Measurements from ENCODE around the gene MACROD2.

MACROD2 gene

DNA sequence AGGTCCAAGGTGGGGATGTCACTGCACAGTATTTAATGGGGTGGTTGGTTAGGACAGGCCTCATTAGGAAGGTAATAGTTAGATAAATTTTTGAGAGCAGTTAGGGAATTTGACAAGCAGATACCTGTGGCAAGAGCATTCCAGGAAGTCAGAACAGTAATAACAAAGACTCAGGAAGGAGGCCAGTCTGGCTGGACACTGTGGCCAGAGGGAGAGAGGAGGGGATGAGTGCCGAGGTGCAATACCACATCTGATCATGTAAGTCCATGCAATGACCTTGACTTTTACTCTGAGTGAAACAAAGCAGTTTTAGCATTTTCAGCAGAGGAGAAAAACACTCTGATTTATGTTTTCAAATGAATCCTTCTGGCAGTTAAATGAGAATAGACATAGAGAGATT lies 1332.8 kb downstream of the MACROD2 start:
- H3K4me3 ChIP-seq (ENCODE audit: low read depth in 1 of 2, low read length in 1 of 2) = no peak overlapping the region
- H3K27me3 ChIP-seq = no peaks in the 10 kb centered on the region
- H3K36me3 ChIP-seq = no peaks in the 10 kb centered on the region
- H3K9me3 ChIP-seq = no peaks in the 10 kb centered on the region
- no peak overlapping the region for H3K27ac ChIP-seq
- no peak for TF ChIP-seq CTCF (IDR thresholded peaks at IDR 0.05)
- H3K4me1 ChIP-seq (ENCODE audit: control insufficient read depth in 1 of 2, insufficient read depth in 1 of 2, low read depth in 1 of 2, low read length in 1 of 2) = no peaks in the 10 kb centered on the region

DNA sequence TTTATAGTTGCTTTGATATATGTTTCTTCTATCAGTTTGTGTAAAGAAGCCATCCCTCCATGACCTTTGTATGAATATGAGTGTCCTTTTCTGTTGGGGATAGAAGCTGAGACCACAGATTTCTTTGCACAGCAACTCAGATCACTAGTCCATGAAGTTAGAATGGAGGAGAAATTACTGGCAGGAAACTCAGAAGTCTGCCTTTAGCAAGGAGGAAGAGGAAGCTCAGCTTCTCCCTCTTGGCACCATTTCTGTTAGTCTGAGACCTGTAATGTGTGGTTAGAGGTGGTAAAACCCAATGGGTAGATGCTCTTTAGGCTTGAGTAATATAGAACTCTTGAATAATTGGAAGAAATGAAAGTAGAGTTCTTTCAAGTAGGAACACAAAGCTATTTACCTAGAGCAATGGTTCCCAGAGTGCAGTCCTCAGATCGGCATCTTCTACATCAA lies 1337.4 kb downstream of the MACROD2 start:
- no peak overlapping the region for H3K4me3 ChIP-seq (ENCODE audit: low read depth in 1 of 2, low read length in 1 of 2)
- no peaks in the 10 kb centered on the region for H3K36me3 ChIP-seq
- H3K4me1 ChIP-seq (ENCODE audit: control insufficient read depth in 1 of 2, insufficient read depth in 1 of 2, low read depth in 1 of 2, low read length in 1 of 2) = no peaks in the 10 kb centered on the region
- TF ChIP-seq CTCF (IDR thresholded peaks at IDR 0.05) = no peak
- no peaks in the 10 kb centered on the region for H3K9me3 ChIP-seq
- no peaks in the 10 kb centered on the region for H3K27me3 ChIP-seq
- no peak overlapping the region for H3K27ac ChIP-seq

GRCh38 chr20:15333170-15333569 lies 1337.9 kb downstream of the MACROD2 start:
- Histone ChIP-seq H3K9me3 (no peaks in the 10 kb centered on the region), H3K36me3 (no peaks in the 10 kb centered on the region), H3K27me3 (no peaks in the 10 kb centered on the region), H3K4me1 (ENCODE audit: control insufficient read depth in 1 of 2, insufficient read depth in 1 of 2, low read depth in 1 of 2, low read length in 1 of 2) (no peaks in the 10 kb centered on the region), H3K27ac (no peak overlapping the region), H3K4me3 (ENCODE audit: low read depth in 1 of 2, low read length in 1 of 2) (no peak overlapping the region)
- no peak for TF ChIP-seq CTCF (IDR thresholded peaks at IDR 0.05)

- Histone ChIP-seq H3K4me1 (ENCODE audit: control insufficient read depth in 1 of 2, insufficient read depth in 1 of 2, low read depth in 1 of 2, low read length in 1 of 2) (no peaks in the 10 kb centered on the region), H3K4me3 (ENCODE audit: low read depth in 1 of 2, low read length in 1 of 2) (no peak overlapping the region), H3K9me3 (no peaks in the 10 kb centered on the region), H3K36me3 (no peaks in the 10 kb centered on the region), H3K27me3 (no peaks in the 10 kb centered on the region), H3K27ac (no peak overlapping the region)
- no peak for TF ChIP-seq CTCF (IDR thresholded peaks at IDR 0.05)
Observed at GRCh38 chr20:15336011-15336410, 1340.7 kb downstream of the MACROD2 start.

DNA sequence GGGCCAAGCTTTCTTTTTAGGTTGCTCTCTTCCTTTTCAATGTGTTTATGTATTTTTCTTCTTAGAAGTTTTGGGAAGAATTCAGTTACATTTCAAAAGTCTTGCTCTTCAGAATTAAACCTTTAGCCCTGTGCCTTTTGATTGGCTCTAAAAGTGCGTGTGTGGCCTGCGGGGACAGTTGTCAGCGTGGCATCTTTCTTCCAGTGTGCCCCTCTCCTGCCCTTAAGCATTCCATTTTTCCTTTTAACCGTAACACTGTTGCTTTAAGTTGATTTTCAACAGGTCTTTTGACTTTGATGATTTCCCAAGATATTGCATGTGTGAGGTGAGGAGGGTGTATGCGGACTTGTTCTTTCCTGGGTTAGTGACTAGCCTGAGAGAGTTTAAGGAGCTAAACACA lies 1341.2 kb downstream of the MACROD2 start:
- TF ChIP-seq CTCF (IDR thresholded peaks at IDR 0.05) = no peak
- Histone ChIP-seq H3K9me3 (no peaks in the 10 kb centered on the region), H3K4me3 (ENCODE audit: low read depth in 1 of 2, low read length in 1 of 2) (no peak overlapping the region), H3K36me3 (no peaks in the 10 kb centered on the region), H3K27me3 (no peaks in the 10 kb centered on the region), H3K4me1 (ENCODE audit: control insufficient read depth in 1 of 2, insufficient read depth in 1 of 2, low read depth in 1 of 2, low read length in 1 of 2) (no peaks in the 10 kb centered on the region), H3K27ac (no peak overlapping the region)

DNA sequence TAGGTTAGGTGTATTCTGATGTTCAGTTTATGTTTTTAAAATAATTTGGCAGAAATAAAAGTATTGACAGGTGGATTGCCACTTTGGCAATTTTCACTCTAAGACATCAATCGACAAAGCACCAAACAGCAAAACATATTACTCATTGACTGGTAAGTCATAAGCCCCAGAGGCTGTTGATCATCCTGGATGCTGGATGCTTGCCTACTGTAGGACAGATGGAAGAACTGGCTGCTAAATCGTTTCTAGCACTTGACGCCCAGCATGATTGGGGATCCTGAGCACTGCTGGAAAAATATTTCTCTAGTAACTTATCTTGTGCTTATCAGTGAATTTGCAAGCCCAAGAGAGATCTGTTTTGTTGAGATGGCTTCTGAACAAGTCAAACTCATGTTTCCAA lies 1343.9 kb downstream of the MACROD2 start:
- no peak for TF ChIP-seq CTCF (IDR thresholded peaks at IDR 0.05)

More for the DNA sequence above, 1343.9 kb downstream of the MACROD2 start:
- H3K27ac ChIP-seq = no peak overlapping the region
- no peaks in the 10 kb centered on the region for H3K9me3 ChIP-seq
- H3K4me1 ChIP-seq (ENCODE audit: control insufficient read depth in 1 of 2, insufficient read depth in 1 of 2, low read depth in 1 of 2, low read length in 1 of 2) = no peaks in the 10 kb centered on the region
- no peaks in the 10 kb centered on the region for H3K27me3 ChIP-seq
- no peak overlapping the region for H3K4me3 ChIP-seq (ENCODE audit: low read depth in 1 of 2, low read length in 1 of 2)
- H3K36me3 ChIP-seq = no peaks in the 10 kb centered on the region
